H9 (cell line): Measurements from ENCODE around the gene CENPL. TPM values are rescaled to one million over a fixed set of nuclear protein-coding genes. Genes with fewer than 3 reads are reported as not detected.

ENCODE experiments used
- DNase-seq: peaks from one replicate; pipeline ENCODE4 v3.0.0-alpha.2; 2017
- H2AFZ ChIP-seq: one replicate; pipeline ENCODE4 v1.6.1; 2013; ENCODE audit warnings: mild to moderate bottlenecking, low read length, control low read depth, moderate library complexity
- H2AK5ac ChIP-seq: 2 replicates; pipeline ENCODE4 v1.6.1; 2013; ENCODE audit warnings: low read length, control low read depth, mixed read lengths; ENCODE audit not compliant: insufficient read length
- H2BK120ac ChIP-seq: one replicate; pipeline ENCODE4 v1.6.1; 2013; ENCODE audit warnings: low read depth, mild to moderate bottlenecking, low read length, control low read depth, inconsistent platforms; ENCODE audit not compliant: poor library complexity, severe bottlenecking
- H2BK12ac ChIP-seq: 2 replicates; pipeline ENCODE4 v1.6.1; 2013; ENCODE audit warnings: low read length, control low read depth, mixed read lengths, low read depth; ENCODE audit not compliant: insufficient read length
- H2BK15ac ChIP-seq: 2 replicates; pipeline ENCODE4 v1.6.1; 2013; ENCODE audit warnings: low read depth, low read length, control low read depth
- H2BK20ac ChIP-seq: one replicate; pipeline ENCODE4 v1.6.1; 2013; ENCODE audit warnings: low read depth, mild to moderate bottlenecking, low read length, control low read depth, inconsistent platforms; ENCODE audit not compliant: poor library complexity, severe bottlenecking
- H2BK5ac ChIP-seq: 2 replicates; pipeline ENCODE4 v1.6.1; 2013; ENCODE audit warnings: low read length, control low read depth, mixed read lengths; ENCODE audit not compliant: insufficient read length
- H3K14ac ChIP-seq: 2 replicates; pipeline ENCODE4 v1.6.1; 2013; ENCODE audit warnings: low read length, control low read depth; ENCODE audit not compliant: insufficient read depth
- H3K18ac ChIP-seq: 2 replicates; pipeline ENCODE4 v1.6.1; 2013; ENCODE audit warnings: low read depth, mild to moderate bottlenecking, mixed read lengths, low read length, control low read depth; ENCODE audit not compliant: insufficient read length
- H3K23ac ChIP-seq: 2 replicates; pipeline ENCODE4 v1.6.1; 2013; ENCODE audit warnings: low read length, control low read depth, mixed read lengths, low read depth; ENCODE audit not compliant: insufficient read length
- H3K23me2 ChIP-seq: 2 replicates; pipeline ENCODE4 v1.6.1; 2013; ENCODE audit warnings: low read depth, mild to moderate bottlenecking, mixed read lengths, low read length, control low read depth; ENCODE audit not compliant: insufficient read length, poor library complexity, severe bottlenecking
- H3K27ac ChIP-seq: 2 replicates; pipeline ENCODE4 v1.5.1; 2013; ENCODE audit warnings: low read length, control low read depth, mixed read lengths, low read depth; ENCODE audit not compliant: insufficient read length
- H3K27me3 ChIP-seq: 2 replicates; pipeline ENCODE4 v1.6.1; 2013; ENCODE audit warnings: low read length, control low read depth, inconsistent platforms; ENCODE audit not compliant: insufficient read depth
- H3K4ac ChIP-seq: 2 replicates; pipeline ENCODE4 v1.6.1; 2013; ENCODE audit warnings: low read depth, mild to moderate bottlenecking, control low read depth, inconsistent platforms, low read length, moderate library complexity
- H3K4me1 ChIP-seq: 2 replicates; pipeline ENCODE4 v1.6.1; 2013; ENCODE audit warnings: low read length, control low read depth, inconsistent platforms; ENCODE audit not compliant: insufficient read depth
- H3K4me2 ChIP-seq: 2 replicates; pipeline ENCODE4 v1.6.1; 2013; ENCODE audit warnings: low read length, control low read depth, mixed read lengths; ENCODE audit not compliant: insufficient read length, insufficient read depth
- H3K56ac ChIP-seq: 2 replicates; pipeline ENCODE4 v1.6.1; 2013; ENCODE audit warnings: low read depth, mild to moderate bottlenecking, mixed read lengths, low read length, control low read depth; ENCODE audit not compliant: insufficient read length
- H3K79me1 ChIP-seq: 2 replicates; pipeline ENCODE4 v1.6.1; 2013; ENCODE audit warnings: low read depth, mild to moderate bottlenecking, moderate library complexity, low read length, control low read depth, inconsistent platforms; ENCODE audit not compliant: insufficient read depth, poor library complexity, severe bottlenecking
- H3K79me2 ChIP-seq: 2 replicates; pipeline ENCODE4 v1.6.1; 2013; ENCODE audit warnings: low read length, control low read depth, inconsistent platforms; ENCODE audit not compliant: insufficient read depth
- H3K9ac ChIP-seq: 2 replicates; pipeline ENCODE4 v1.6.1; 2013; ENCODE audit warnings: low read length, control low read depth, mixed read lengths; ENCODE audit not compliant: insufficient read length; ENCODE audit errors: extremely low read depth
- H3K9me3 ChIP-seq: one replicate; pipeline ENCODE4 v1.6.1; 2013; ENCODE audit warnings: low read depth, low read length, inconsistent platforms; ENCODE audit not compliant: control insufficient read depth
- H3T11ph ChIP-seq: one replicate; pipeline ENCODE4 v1.6.1; 2013; ENCODE audit warnings: mild to moderate bottlenecking, low read length, control low read depth, inconsistent platforms
- H4K20me1 ChIP-seq: one replicate; pipeline ENCODE4 v1.6.1; 2013; ENCODE audit not compliant: control insufficient read depth, insufficient read length, insufficient read depth
- H4K5ac ChIP-seq: 2 replicates; pipeline ENCODE4 v1.6.1; 2013; ENCODE audit warnings: low read depth, mild to moderate bottlenecking, mixed read lengths, low read length, control low read depth; ENCODE audit not compliant: insufficient read length
- H4K8ac ChIP-seq: replicated peaks from 2 replicates; pipeline ENCODE4 v1.6.1; 2013; ENCODE audit warnings: low read length, control low read depth, mixed read lengths, low read depth; ENCODE audit not compliant: insufficient read length
- H4K91ac ChIP-seq: 2 replicates; pipeline ENCODE4 v1.6.1; 2013; ENCODE audit warnings: low read depth, mild to moderate bottlenecking, moderate library complexity, mixed read lengths, low read length, control low read depth; ENCODE audit not compliant: insufficient read length
- H3K27ac Mint-ChIP-seq, 3 experiments: 2 replicates in 2 of 3; 3 replicates in 1 of 3; pipeline ENCODE4 v1.8.0; 2020 to 2021; ENCODE audit warnings: mixed read lengths in 3 of 3, mild to moderate bottlenecking in 1 of 3, moderate library complexity in 1 of 3
- H3K27me3 Mint-ChIP-seq: 2 replicates; pipeline ENCODE4 v1.8.0; 2021; ENCODE audit warnings: low read depth, mild to moderate bottlenecking, moderate library complexity, mixed read lengths
- H3K36me3 Mint-ChIP-seq, 3 experiments: 2 replicates in 2 of 3; 3 replicates in 1 of 3; pipeline ENCODE4 v1.8.0; 2020 to 2021; ENCODE audit warnings: low read depth in 3 of 3, mixed read lengths in 3 of 3; ENCODE audit not compliant: insufficient read depth in 1 of 3
- H3K4me1 Mint-ChIP-seq, 2 experiments: 2 replicates each; pipeline ENCODE4 v1.8.0; 2020; ENCODE audit warnings: mixed read lengths in 2 of 2
- H3K4me3 Mint-ChIP-seq, 2 experiments: 2 replicates in 1 of 2; 3 replicates in 1 of 2; pipeline ENCODE4 v1.8.0; 2020 to 2021; ENCODE audit warnings: mild to moderate bottlenecking in 2 of 2, mixed read lengths in 2 of 2, moderate library complexity in 1 of 2
- H3K9me3 Mint-ChIP-seq, 2 experiments: 2 replicates in 1 of 2; 3 replicates in 1 of 2; pipeline ENCODE4 v1.8.0; 2020; ENCODE audit warnings: mild to moderate bottlenecking in 2 of 2, mixed read lengths in 2 of 2, moderate library complexity in 1 of 2
- CTCF ChIP-seq: fragments of 200-600 bp; sonication (generic); conservative IDR thresholded peaks from 3 replicates; pipeline ENCODE4 v1.8.0; 2021; ENCODE audit warnings: antibody characterized with exemption, mild to moderate bottlenecking
- WGBS: extraction: QIAGEN DNeasy Blood & Tissue Kit; methylation state at CpG from one replicate; pipeline ENCODE4 v1.1.7; 2013; ENCODE audit warnings: missing lambda C conversion rate, low lambda C conversion rate, mixed read lengths; ENCODE audit not compliant: insufficient read length; ENCODE audit errors: extremely low coverage; 5-methylcytosine and 5-hydroxymethylcytosine counted together
- total RNA-seq: library from RNA; stranded (reverse); gene quantifications from 2 replicates; pipeline ENCODE4 v1.2.1, GENCODE V29; 2021

CENPL gene
- total RNA-seq, 1 experiment from 2014 or later, result 14.4 TPM

- Histone ChIP-seq H4K91ac (no peak overlapping the region), H3T11ph (no peak overlapping the region), H3K79me2 (no peaks in the 10 kb centered on the region), H3K27ac (no peak overlapping the region), H2BK15ac (no peak overlapping the region), H2AFZ (no peak overlapping the region), H2BK120ac (no peak overlapping the region), H3K79me1 (no peaks in the 10 kb centered on the region), H2BK20ac (no peak overlapping the region), H3K23ac (no peak overlapping the region), H3K4me2 (no peak overlapping the region), H3K18ac (no peak overlapping the region), H3K4ac (no peak overlapping the region), H3K4me1 (no peaks in the 10 kb centered on the region; the same call in 1 of the 2 replicates), H2BK12ac (no peak overlapping the region), H3K14ac (no peak overlapping the region), H2BK5ac (no peak overlapping the region), H3K56ac (no peak overlapping the region), H3K23me2 (no peaks in the 10 kb centered on the region), H3K9me3 (no peaks in the 10 kb centered on the region), H4K8ac (no peak overlapping the region), H3K9ac (no peak overlapping the region), H4K5ac (no peak overlapping the region), H2AK5ac (no peak overlapping the region), H4K20me1 (no peaks in the 10 kb centered on the region), H3K27me3 (no peaks in the 10 kb centered on the region)
- H3K27me3 Mint-ChIP-seq, result no peaks in the 10 kb centered on the region
- H3K9me3 Mint-ChIP-seq, result no peaks in the 10 kb centered on the region
- WGBS, result no CpG with 5 or more reads among the region's 4 CpGs
- peaks cover 32 to 58% (median 58%) of the 10 kb centered on the region in 3 experiments for H3K36me3 Mint-ChIP-seq
- H3K4me1 Mint-ChIP-seq, result peaks cover 9 to 10% of the 10 kb centered on the region in 2 experiments
- peak overlapping the region in 1 of 3 experiments; percentile 39; a peak in 1 of 7 replicates for H3K27ac Mint-ChIP-seq
- no peak for DNase-seq
- H3K4me3 Mint-ChIP-seq, result no peak overlapping the region
- TF ChIP-seq CTCF, result no peak
Observed at GRCh38 chr1:173852105-173852504, 27.4 kb upstream of the CENPL start.
